ENCODE data around the gene LYRM9.
"Not testable (repeated sequence)": the region's sequence is repeated elsewhere in the genome, so short reads cannot be mapped to it uniquely, and the experiment has no call there.

The LYRM9 gene

GRCh38 chr17:27872776-27873175 is 20.4 kb downstream of the LYRM9 start:
- DNase-seq, result no peak

DNA sequence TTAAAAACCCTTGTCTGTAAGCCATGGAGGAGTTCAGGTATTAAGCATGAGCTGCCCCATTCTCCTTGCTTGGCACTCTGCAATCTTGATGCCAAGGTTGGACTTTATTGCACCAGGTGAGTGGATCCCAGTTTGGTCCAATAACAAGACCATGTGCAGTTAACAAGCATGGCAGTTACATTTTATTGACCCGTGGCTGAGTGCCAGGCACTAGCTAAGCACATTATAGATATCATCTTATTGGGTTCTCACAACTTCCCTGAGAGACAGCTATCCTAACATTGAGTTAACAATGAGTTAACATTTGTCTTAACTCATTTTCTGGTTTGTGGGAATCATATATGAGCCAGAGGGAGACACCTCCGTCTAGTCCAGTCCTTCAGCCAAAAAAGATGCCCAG is 21.8 kb downstream of the LYRM9 start:
- no peak for DNase-seq

GRCh38 chr17:27870345-27870744 is 22.8 kb downstream of the LYRM9 start:
- no peak for DNase-seq

GRCh38 chr17:27868565-27868964 is 24.6 kb downstream of the LYRM9 start:
- DNase-seq, result no peak

GRCh38 chr17:27862840-27863239 is 30.3 kb downstream of the LYRM9 start:
- no peak for DNase-seq

DNA sequence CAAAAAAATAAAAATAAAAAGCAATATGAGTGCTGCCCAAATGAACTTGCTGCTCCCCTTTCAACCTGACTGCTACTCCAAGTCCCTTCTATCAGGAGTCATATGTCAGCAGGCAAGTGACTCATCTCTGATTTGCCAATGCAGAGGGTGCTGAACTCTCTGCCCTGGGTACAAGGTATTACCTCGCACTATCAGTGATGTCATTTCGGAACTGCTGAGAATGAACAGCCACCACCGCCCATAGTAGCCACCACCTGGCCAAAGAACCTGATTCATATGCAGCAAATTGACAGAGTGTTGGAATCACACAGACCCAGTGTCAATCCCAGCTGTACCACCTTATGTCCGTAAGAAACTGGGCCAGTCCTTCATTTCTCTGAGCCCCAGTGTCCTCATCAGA is 31.2 kb downstream of the LYRM9 start:
- no peak for DNase-seq

DNA sequence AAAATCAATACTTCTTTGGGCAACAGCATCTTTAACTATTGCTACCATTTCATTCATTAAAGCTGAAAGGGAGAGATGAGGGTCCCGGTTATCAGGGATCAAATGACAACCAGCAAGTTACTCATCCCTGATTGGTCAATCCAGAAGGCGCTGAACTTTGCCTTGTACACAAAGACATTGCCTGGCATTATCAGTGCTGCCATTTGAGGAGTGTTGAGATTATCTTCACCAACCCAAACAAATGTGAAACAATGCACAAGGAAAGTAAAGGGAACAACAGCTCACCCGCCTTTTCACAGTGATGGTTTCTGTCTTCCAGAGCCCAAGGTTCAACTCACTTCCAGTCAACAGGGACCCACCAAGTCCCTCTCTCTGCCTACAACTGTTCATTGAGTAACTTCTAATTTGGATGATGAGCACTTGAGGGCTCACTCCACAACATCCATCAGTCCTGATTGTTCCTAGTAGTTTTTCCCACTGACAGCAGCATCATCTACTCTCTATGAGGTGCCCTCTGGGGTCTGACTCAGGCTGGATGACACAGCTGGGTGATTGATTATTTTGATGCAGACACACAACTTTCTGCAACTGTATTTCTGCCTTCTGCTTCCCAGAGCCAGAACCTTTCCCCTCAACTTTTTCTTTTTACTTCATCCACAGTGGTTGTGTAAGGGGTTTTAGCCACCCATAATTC is 32.0 kb downstream of the LYRM9 start:
- DNase-seq, result no peak

DNA sequence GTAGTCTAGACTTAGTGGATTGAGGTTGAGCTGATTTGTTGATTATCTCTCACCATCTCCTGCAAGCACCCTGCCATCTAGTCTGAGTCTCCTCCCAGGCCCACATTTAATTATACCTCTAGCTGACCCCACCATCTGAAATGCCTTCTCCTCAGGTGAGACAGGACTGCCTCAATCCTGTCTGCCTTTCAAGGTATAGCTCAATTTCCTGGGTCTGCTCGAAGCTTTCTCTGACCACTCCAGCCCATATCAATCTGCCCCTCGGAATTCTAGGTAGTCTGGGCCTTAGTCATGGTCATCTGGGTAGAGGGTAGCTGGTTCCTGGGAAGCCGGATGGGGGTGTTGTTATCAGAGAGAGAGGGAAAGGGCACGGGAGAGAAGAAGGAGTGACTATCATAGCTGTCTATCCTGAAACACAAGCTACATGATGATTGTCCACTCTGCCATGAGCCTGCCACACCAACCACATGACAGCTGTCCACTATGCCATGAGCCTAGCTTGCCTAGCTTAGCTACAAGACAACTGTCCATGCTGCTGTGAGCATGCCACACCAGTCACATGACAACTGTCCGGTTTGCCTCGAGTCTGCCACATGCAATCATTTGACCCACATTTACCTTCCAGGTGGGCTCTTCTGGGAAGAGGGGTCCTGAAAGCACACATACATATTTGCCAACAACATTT is 34.4 kb downstream of the LYRM9 start:
- DNase-seq, result no peak

DNA sequence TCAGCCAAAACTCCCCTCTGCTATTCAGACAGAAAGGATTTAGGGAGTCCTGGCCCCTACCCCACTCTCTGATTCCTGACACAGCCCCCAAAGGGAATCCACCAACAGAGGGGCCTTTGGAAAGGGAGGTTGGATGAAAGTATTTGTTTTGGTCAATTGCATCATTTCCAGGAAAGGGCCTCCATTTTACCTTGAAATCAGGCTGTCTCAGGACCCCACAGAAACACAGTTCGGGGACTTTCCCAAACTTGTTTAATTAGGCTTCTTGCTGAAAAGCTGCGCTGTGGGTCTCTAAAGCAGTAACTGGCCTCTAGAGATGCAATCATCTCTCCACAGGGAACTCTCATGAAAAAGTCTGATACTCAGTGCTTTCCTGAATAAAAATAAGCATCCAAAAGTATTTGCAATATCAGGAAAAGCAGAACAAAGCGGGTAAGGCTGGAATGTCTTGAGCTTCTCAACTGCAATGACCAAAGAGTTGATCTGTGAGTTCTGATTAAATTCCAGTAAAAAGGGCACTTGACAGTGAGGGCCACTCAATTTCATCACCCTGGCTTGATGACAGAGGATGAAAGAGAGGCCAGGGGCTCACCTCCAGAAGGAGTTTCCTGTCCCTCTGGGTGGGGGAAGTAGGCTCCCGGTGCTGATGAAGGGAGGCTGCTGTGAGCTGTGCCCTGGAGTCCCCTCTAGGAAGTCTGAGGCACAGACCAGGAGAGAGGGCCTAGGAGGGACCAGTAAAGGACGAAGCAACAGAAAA is 36.3 kb downstream of the LYRM9 start:
- no peak for DNase-seq

DNA sequence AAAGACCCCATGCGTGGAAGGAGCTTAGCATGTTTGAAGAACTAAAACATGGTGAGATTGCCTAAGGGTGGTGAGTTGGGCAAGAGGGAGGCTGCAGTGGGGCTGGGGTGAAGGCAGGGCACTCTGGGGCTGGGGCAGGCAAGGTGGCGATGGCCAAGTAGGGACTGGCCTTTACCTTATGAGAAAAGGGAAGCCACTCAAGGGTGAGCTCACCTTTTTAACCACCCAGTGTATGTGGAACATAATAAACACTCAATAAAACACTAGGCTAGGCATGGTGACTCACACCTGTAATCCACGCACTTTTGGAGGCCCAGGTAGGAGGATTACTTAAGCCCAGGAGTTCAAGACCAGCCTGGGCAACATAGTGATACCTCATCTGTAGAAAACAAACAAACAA is 37.7 kb downstream of the LYRM9 start:
- no peak for DNase-seq

- DNase-seq, result no peak
Observed at GRCh38 chr17:27854163-27854562, 39.0 kb downstream of the LYRM9 start.

DNA sequence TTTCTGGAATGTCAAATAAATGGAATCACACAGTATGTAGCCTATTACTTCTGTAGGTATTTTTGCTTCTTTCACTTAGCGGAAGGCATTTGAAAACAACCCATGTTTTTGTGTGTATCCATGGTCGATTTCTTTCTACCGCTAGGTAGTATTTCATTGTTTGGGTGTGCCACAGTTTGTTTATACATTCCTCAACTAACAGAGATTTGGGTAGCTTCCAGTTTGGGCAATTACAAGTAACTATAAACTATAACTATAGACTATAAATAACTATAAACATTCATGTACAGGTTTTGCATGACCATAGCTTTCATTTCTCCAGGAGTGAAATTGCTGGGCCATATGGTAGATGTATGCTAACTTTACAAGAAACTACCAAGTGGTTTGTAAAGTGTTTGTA is 40.1 kb downstream of the LYRM9 start:
- no peak for DNase-seq

DNA sequence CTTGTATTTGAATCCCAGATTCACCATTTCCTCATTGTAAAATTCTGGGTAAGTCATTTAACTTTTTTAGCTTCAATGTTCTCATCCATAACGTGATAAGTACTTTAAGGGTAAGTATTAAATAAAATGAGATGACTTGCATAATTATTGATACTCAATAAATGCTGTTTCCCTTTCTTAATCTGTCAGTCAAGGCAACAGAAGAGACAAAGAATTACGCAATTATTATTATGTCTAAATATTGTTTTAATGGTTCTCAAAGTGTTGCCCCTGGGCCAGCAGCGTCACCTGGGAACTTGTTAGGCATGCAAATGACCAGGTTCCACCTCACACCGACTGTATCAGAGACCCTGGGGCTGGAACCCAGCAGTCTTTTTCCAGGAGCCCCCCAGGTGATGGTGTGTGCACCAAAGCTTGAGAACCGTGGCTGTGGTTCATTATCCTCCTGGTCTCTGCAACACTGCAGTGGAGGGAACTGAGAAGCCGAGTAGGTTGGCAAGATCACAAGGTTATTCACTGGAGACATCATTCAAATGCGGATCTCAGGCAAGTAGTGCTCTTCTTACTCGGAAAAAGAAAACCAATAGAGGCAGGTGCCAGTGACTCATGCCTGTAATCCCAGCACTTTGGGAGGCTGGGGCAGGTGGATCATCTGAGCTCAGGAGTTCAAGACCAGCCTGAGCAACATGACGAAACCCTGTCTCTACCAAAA is 43.5 kb downstream of the LYRM9 start:
- no peak for DNase-seq

GRCh38 chr17:27848931-27849330 is 44.2 kb downstream of the LYRM9 start:
- DNase-seq, result no peak

DNA sequence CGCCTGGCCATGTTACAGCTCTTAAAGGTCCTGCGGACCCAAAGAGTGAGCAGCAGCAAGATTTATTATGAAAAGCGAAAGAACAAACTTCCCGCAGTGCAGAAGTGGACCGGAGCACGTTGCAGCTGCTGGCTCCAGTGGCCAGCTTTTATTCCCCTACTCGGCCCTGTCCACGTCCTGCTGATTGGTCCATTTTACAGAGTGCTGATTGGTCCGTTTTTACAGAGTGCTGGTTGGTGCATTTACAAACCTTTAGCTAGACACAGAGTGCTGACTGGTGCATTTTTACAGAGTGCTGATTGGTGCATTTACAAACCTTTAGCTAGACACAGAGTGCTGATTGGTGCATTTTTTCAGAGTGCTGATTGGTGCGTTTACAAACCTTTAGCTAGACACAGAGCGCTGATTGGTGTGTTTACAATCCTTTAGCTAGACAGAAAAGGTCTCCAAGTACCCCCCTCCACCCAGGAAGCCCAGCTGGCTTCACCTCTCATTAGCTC is 46.3 kb downstream of the LYRM9 start:
- DNase-seq, result not testable (repeated sequence)

DNA sequence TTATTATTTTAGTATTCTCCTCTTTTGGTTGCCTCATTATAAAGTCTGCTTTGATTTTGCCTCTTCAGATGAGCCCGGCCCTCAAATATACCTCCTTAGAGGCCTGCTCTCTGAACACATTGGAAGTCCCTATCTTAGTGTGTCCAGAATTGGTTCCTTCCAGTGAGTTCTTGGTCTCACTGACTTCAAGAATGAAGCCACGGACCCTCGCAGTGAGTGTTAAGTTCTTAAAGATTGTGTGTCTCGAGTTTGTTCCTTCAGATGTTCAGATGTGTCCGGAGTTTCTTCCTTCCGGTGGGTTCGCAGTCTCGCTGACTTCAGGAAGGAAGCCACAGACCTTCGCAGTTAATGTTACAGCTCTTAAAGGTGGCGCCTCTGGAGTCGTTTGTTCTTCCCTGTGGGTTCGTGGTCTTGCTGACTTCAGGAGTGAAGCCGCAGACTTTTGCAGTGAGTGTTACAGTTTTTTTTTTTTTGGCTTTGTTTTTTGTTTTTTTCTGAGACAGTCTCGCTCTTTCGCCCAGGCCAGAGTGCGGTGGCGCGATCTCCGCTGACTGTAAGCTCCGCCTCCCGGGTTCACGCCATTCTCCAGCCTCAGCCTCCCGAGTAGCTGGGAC is 47.0 kb downstream of the LYRM9 start:
- peak; percentile 4 for DNase-seq

DNA sequence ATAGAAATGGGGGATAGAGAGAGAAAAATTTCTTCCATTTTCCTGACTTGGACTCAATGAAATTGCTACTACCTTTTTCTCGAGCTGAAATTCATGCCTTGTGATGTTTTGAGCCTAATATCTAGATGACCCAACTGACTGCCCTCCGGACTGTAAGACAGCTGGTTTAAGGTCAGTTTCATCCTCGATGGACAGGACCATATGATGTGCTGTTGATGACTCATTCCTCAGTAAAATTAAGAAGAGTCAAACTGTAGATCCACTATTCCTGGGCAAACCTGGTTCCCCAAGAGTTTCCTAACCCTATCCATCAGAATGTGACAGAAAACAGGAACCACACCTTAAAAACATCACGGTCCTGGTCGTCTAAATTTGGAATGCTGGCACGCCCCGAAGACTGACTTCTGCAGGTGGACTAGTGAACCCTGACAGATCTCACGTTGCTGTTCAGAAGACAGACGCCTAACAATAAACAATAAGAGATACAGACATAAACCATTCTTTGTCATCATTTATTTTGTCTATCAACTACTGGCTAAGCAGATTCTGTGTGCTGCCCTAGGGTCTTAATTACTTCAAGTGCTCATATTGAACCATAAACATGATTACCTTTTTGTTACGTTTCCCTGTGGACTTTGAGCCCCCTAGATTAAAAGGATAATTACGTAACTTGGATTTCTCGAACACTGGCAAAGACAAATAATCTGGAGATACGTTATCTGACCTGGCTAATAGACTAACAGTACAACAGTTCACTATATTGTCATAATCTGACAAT is 47.7 kb downstream of the LYRM9 start:
- no peak for DNase-seq

DNA sequence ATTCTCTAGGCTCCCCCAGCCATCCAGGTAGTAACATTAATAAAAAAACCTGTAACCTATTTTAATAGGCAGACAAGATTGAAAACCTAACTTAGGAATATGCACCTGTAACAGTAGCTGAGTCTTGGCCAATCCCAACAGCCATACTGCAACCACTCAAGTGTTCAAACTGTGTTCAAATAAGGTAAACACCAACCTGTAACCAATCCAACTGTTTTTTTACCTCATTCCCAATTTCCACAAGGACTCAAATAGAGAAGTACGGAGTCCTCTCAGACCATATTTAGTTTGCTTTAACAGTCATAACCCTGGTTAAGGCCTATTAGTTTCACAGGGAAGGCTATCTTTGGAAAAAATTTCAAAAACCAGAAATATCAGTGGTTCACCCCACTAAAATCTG is 52.5 kb downstream of the LYRM9 start:
- no peak for DNase-seq

DNA sequence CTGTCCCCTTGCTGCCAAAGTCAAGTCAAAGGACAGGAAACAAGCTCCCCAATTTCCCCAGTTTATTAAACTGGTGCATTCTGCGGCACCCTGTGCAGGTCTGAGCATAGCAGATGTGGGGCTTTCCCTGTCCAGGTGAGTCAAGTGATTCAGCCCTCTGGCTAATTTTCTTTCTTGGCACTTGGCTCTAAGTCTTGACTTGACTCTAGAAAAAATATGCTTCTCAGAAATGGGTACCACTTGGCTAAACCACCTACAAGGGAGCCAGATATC is 52.8 kb downstream of the LYRM9 start:
- DNase-seq, result not testable (repeated sequence)

GRCh38 chr17:27839571-27840405 is 53.4 kb downstream of the LYRM9 start:
- not testable (repeated sequence) for DNase-seq

GRCh38 chr17:27838607-27839006 is 54.6 kb downstream of the LYRM9 start:
- not testable (repeated sequence) for DNase-seq

All from T-helper 9 cell (primary cell).